HepG2 (cell line): ENCODE measurements around the gene ADAMTSL4. TPM values are rescaled to one million over a fixed set of nuclear protein-coding genes. Genes with fewer than 3 reads are reported as not detected.

ENCODE experiments used
- ATAC-seq: fragments of 200-7000 bp; cut with Tn5 transposase; 3 replicates; pipeline ENCODE4 v1.9.1; 2020; ENCODE audit warnings: mild to moderate bottlenecking, moderate library complexity
- BruUV-seq: library from RNA; stranded (reverse); fragments of 400-500 nt; replicated peaks from 2 replicates; lab custom pipeline; 2021; lab: Mats Ljungman, UMichigan
- CTCF ChIA-PET: fragments of 300-600 bp; formaldehyde crosslinking; extraction: SDS; loops from one replicate; lab custom pipeline; 2021; ENCODE audit warnings: low total read pairs, inconsistent platforms, low intra/inter-chr PET ratio; lab: Yijun Ruan, JAX
- POLR2A ChIA-PET: fragments of 350-600 bp; sonication (Branson Sonifier 250); formaldehyde crosslinking; loops from one replicate; lab custom pipeline; 2020; ENCODE audit warnings: antibody characterized with exemption, inconsistent platforms; lab: Yijun Ruan, JAX
- DNase-seq: peaks from one replicate; pipeline ENCODE4 v3.0.0-alpha.2; 2015; ENCODE audit warnings: low spot score
- FAIRE-seq: peaks from 3 replicates; lab custom pipeline; 2011; peaks lifted over from hg19 to GRCh38; lab: Jason Lieb, UNC
- H2AFZ ChIP-seq: one replicate; pipeline ENCODE4 v1.6.1; 2011; ENCODE audit warnings: low read length, inconsistent platforms
- H3K27ac ChIP-seq: fragments of 300-600 bp; 3 replicates; pipeline ENCODE4 v1.8.0; 2011; ENCODE audit warnings: mixed run types, mild to moderate bottlenecking, mixed read lengths, low read length, inconsistent platforms; ENCODE audit not compliant: insufficient read depth; ENCODE audit errors: extremely low read length
- H3K27me3 ChIP-seq, 2 experiments: fragments of 200-600 bp in 1 of 2; 2 replicates in 1 of 2; 3 replicates in 1 of 2; pipeline versions ENCODE4 v1.6.0 to v1.8.0; 2011; ENCODE audit warnings: low read length in 2 of 2, mild to moderate bottlenecking in 2 of 2, moderate library complexity in 2 of 2, inconsistent platforms in 1 of 2; ENCODE audit not compliant: insufficient read depth in 2 of 2, control insufficient read depth in 1 of 2
- H3K36me3 ChIP-seq, 2 experiments: fragments of 200-600 bp in 1 of 2; replicated peaks in 1 of 2; 2 replicates in 1 of 2; 3 replicates in 1 of 2; pipeline versions ENCODE4 v1.5.1 to v1.8.0; 2011; ENCODE audit warnings: low read length in 2 of 2, inconsistent platforms in 1 of 2; ENCODE audit not compliant: insufficient read depth in 2 of 2, control insufficient read depth in 1 of 2
- H3K4me1 ChIP-seq: 2 replicates; pipeline ENCODE4 v1.5.1; 2012; ENCODE audit warnings: low read length, inconsistent platforms; ENCODE audit not compliant: insufficient read depth
- H3K4me2 ChIP-seq: 2 replicates; pipeline ENCODE4 v1.6.0; 2011; ENCODE audit warnings: low read depth, low read length, inconsistent platforms
- H3K4me3 ChIP-seq, 3 experiments: fragments of 200-600 bp in 1 of 3; sonication (generic), shearing (Covaris generic) in 1 of 3; replicated peaks in 1 of 3; 2 replicates each; pipeline ENCODE4 v1.5.1; 2011 to 2016; ENCODE audit warnings: low read length in 3 of 3, inconsistent platforms in 2 of 3, low read depth in 2 of 3, mild to moderate bottlenecking in 2 of 3, control low read depth in 1 of 3, mixed read lengths in 1 of 3; ENCODE audit not compliant: insufficient read depth in 1 of 3
- H3K79me2 ChIP-seq: one replicate; pipeline ENCODE4 v1.6.1; 2011; ENCODE audit warnings: low read length, inconsistent platforms; ENCODE audit not compliant: insufficient read depth
- H3K9ac ChIP-seq: 2 replicates; pipeline ENCODE4 v1.6.0; 2011; ENCODE audit warnings: mild to moderate bottlenecking, low read depth, low read length, inconsistent platforms; ENCODE audit not compliant: insufficient read depth
- H3K9me3 ChIP-seq: 2 replicates; pipeline ENCODE4 v1.5.1; 2012; ENCODE audit warnings: mild to moderate bottlenecking, low read length
- H4K20me1 ChIP-seq: 2 replicates; pipeline ENCODE4 v1.6.0; 2011; ENCODE audit warnings: inconsistent platforms, mild to moderate bottlenecking, low read length, moderate library complexity; ENCODE audit not compliant: insufficient read depth
- BCLAF1 ChIP-seq: fragments of 450-650 bp; IDR thresholded peaks from 2 replicates; pipeline ENCODE4 v1.6.1; 2017; ENCODE audit warnings: mild to moderate bottlenecking
- BHLHE40 ChIP-seq: IDR thresholded peaks from 2 replicates; pipeline ENCODE4 v1.6.1; 2011; ENCODE audit warnings: low read length, improper control_type of control experiment
- CC2D1A ChIP-seq: sonication (generic); formaldehyde crosslinking; IDR thresholded peaks from 2 replicates; pipeline ENCODE4 v1.8.1; 2023; ENCODE audit warnings: mild to moderate bottlenecking, missing genetic modification reagents
- FOXC1 ChIP-seq: sonication (generic); formaldehyde crosslinking; IDR thresholded peaks from 2 replicates; pipeline ENCODE4 v1.8.0; 2022; ENCODE audit warnings: mild to moderate bottlenecking, missing genetic modification reagents, borderline replicate concordance
- FOXO1 ChIP-seq: sonication (generic); formaldehyde crosslinking; IDR thresholded peaks from 2 replicates; pipeline ENCODE4 v1.4.0; 2020; ENCODE audit warnings: missing genetic modification reagents
- GRHL1 ChIP-seq: sonication (generic); formaldehyde crosslinking; conservative IDR thresholded peaks from 2 replicates; pipeline ENCODE4 v1.8.0; 2022; ENCODE audit warnings: missing genetic modification reagents
- KMT2B ChIP-seq: IDR thresholded peaks from 2 replicates; pipeline ENCODE4 v1.6.1; 2016; ENCODE audit warnings: missing genetic modification reagents, missing compliant biosample characterization
- MAFG ChIP-seq: sonication (generic); formaldehyde crosslinking; IDR thresholded peaks from 2 replicates; pipeline ENCODE4 v1.5.1; 2020; ENCODE audit warnings: mild to moderate bottlenecking, missing genetic modification reagents
- PRDM4 ChIP-seq: sonication (generic); formaldehyde crosslinking; IDR thresholded peaks from 2 replicates; pipeline ENCODE4 v1.9.0; 2021; ENCODE audit warnings: missing genetic modification reagents, borderline replicate concordance
- SIX1 ChIP-seq: sonication (generic); formaldehyde crosslinking; IDR thresholded peaks from 2 replicates; pipeline ENCODE4 v1.4.0; 2020; ENCODE audit warnings: missing genetic modification reagents, borderline replicate concordance
- STAT6 ChIP-seq: sonication (generic); formaldehyde crosslinking; IDR thresholded peaks from 2 replicates; pipeline ENCODE4 v1.4.0; 2020; ENCODE audit warnings: missing genetic modification reagents, mild to moderate bottlenecking, borderline replicate concordance
- ZMYM2 ChIP-seq: sonication (generic); formaldehyde crosslinking; IDR thresholded peaks from 2 replicates; pipeline ENCODE4 v1.8.0; 2022; ENCODE audit warnings: mild to moderate bottlenecking, missing genetic modification reagents
- ZMYM4 ChIP-seq: sonication (generic); formaldehyde crosslinking; IDR thresholded peaks from 2 replicates; pipeline ENCODE4 v1.8.1; 2023; ENCODE audit warnings: mild to moderate bottlenecking, missing genetic modification reagents
- ZSCAN21 ChIP-seq: sonication (generic); formaldehyde crosslinking; IDR thresholded peaks from 2 replicates; pipeline ENCODE4 v1.8.0; 2022; ENCODE audit warnings: mild to moderate bottlenecking, missing genetic modification reagents, moderate library complexity, borderline replicate concordance
- WGBS: methylation state at CpG from one replicate; pipeline ENCODE4 v1.1.6; 2017; ENCODE audit warnings: low lambda C conversion rate; 5-methylcytosine and 5-hydroxymethylcytosine counted together
- in situ Hi-C: cut with HindIII; loops from 2 replicates; pipeline ENCODE4 v1.10.0; 2017; ENCODE audit warnings: low pct_unique_long_range_greater_than_20kb; ENCODE audit not compliant: extremely low pct_ligation_motif_present
- intact Hi-C: fragments of 100-400 bp; cut with micrococcal nuclease; formaldehyde crosslinking; loops from one replicate; pipeline ENCODE4 v1.10.0; 2022; ENCODE audit not compliant: unreplicated experiment
- polyA plus RNA-seq, 8 experiments: library from polyadenylated mRNA; depleted of rRNA in 3 of 8; stranded (reverse) in 7 of 8; unstranded in 1 of 8; fragments of >200 nt; fragmentation: Illumina TruSeq in 4 of 8; extraction: Trizol in 4 of 8; gene quantifications; 2 replicates each; pipeline versions ENCODE4 v1.2.1 to v1.2.3, GENCODE V29; 2011 to 2016; ENCODE audit warnings: low read depth in 4 of 8, missing spikeins in 1 of 8, mixed read lengths in 1 of 8; ENCODE audit not compliant: insufficient read depth in 1 of 8
- total RNA-seq, 5 experiments: library from RNA; depleted of rRNA; stranded (reverse); fragments of >200 nt; fragmentation: Illumina TruSeq; extraction: Trizol; gene quantifications; 2 replicates each; pipeline ENCODE4 v1.2.3, GENCODE V29; 2016; ENCODE audit warnings: low read depth in 1 of 5

ADAMTSL4 gene
- total and polyA plus RNA-seq, 2 of the 13 experiments (the other 11 are each of a cell fraction or from before 2014, with no cell fraction given), result 3.9 to 16.4 TPM

- Histone ChIP-seq H4K20me1 (no peaks in the 10 kb centered on the region), H3K27ac (peak overlapping the region; percentile 89), H3K4me3 (no peak overlapping the region), H3K9me3 (no peaks in the 10 kb centered on the region), H3K27me3 (no peaks in the 10 kb centered on the region), H3K36me3 (peaks cover 0 to 1% of the 10 kb centered on the region in 2 experiments; a peak in 3 of 5 replicates), H3K9ac (no peak overlapping the region), H2AFZ (no peak overlapping the region), H3K4me1 (peaks cover 64% of the 10 kb centered on the region), H3K79me2 (peaks cover 3% of the 10 kb centered on the region), H3K4me2 (peak overlapping the region; percentile 70; the same call in 1 of the 2 replicates)
- no TSS peak for BruUV-seq
- WGBS, result 77% methylated on average over 3 of the region's 3 CpGs
- TF ChIP-seq MAFG (CRISPR knock-in tag) (no peak), ZMYM4 (no peak), ZMYM2 (CRISPR knock-in tag) (no peak), ZSCAN21 (no peak), GRHL1 (no peak), FOXO1 (no peak), CC2D1A (CRISPR knock-in tag) (no peak), BHLHE40 (no peak), FOXC1 (no peak), SIX1 (no peak), BCLAF1 (no peak), PRDM4 (CRISPR knock-in tag) (no peak), STAT6 (CRISPR knock-in tag) (no peak), KMT2B (CRISPR knock-in tag) (no peak)
- ChIA-PET CTCF (no interaction called here), POLR2A (interaction anchor here (1.0 to 6.3 kb wide), 9 partner anchors 10 to 41 kb away, joined by 3 to 108 read pairs (median 6); partner anchors contain the start of genes ENSA and MCL1)
- ATAC-seq (no peak), FAIRE-seq (no peak), DNase-seq (no peak)
- intact Hi-C loops (no loop called here), in situ Hi-C loops (no loop called here)
Measured at GRCh38 chr1:150603711-150604110, 54.5 kb downstream of the ADAMTSL4 start.
